Activated CD4-positive, CD25-positive, alpha-beta regulatory T cell (primary cell): Measurements from ENCODE around the gene ABCA5.

ENCODE experiments used
- DNase-seq, 4 experiments: peaks; one replicate each; lab custom pipeline; 2025; lab: John Stamatoyannopoulos, UW

Gene ABCA5

GRCh38 chr17:69268543-69269014 lies 58.4 kb downstream of the ABCA5 start:
- no peak for DNase-seq

DNA sequence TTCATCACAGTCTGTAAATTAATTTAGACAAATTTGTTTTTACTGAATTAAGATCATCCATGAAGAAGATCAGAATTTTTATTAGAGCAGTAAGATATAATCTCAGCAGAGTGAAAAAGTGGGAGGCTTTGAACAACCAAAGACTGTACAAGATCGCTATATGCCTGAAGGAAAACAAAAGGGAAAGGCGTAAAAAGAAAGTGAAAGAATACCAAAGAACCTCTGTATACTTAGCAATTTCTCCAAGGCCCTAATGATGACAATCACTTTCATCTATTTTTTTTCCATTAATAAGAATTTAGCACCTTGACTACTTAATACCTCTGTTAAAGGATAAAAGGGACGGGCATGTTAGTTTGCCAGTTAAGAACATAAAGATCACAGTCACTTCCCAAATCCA lies 59.7 kb downstream of the ABCA5 start:
- no peak for DNase-seq

DNA sequence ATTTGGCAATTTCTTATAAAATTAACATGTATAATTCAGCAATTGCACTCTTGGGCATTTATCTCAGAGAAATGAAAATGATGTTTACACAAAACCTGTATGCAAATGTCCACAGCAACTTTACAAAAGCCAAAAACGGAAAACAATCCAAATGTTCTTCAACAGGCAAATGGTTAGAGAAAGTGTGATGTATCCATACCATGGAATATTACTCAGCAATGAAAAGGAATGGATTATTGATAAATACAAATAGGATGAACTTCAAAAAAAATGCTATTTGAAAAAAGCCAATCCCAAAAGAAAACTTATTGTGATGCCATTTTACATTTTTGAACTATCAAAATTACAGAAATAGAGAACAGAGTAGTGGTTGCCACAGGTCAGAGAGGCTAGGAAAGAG lies 61.1 kb downstream of the ABCA5 start:
- no peak for DNase-seq

- DNase-seq = no peak
Measured at GRCh38 chr17:69254187-69254586, 72.7 kb downstream of the ABCA5 start.

DNA sequence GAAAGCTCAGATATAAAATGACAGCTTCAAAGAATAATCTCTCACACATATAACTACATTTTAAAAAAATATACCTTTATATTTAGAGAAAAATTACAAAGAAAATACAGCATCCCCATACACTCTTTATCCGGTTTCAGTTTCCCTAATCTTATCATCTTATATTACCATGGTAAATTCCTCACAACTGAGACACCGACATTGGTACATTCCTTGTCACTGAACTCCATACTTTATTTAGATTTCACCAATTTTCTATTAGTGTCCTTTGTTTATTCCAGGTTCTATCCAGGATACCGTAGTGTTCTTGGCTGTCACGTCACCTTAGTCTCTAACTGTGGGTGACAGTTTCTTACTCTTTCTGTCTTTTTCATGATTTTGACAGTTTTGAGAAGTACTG lies 76.3 kb downstream of the ABCA5 start:
- no peak for DNase-seq

GRCh38 chr17:69246726-69247375 lies 80.1 kb downstream of the ABCA5 start:
- no peak for DNase-seq

- DNase-seq = no peak
Measured at GRCh38 chr17:69246202-69246601, 80.7 kb downstream of the ABCA5 start.

- no peak for DNase-seq
Measured at GRCh38 chr17:69245617-69246016, 81.3 kb downstream of the ABCA5 start.

DNA sequence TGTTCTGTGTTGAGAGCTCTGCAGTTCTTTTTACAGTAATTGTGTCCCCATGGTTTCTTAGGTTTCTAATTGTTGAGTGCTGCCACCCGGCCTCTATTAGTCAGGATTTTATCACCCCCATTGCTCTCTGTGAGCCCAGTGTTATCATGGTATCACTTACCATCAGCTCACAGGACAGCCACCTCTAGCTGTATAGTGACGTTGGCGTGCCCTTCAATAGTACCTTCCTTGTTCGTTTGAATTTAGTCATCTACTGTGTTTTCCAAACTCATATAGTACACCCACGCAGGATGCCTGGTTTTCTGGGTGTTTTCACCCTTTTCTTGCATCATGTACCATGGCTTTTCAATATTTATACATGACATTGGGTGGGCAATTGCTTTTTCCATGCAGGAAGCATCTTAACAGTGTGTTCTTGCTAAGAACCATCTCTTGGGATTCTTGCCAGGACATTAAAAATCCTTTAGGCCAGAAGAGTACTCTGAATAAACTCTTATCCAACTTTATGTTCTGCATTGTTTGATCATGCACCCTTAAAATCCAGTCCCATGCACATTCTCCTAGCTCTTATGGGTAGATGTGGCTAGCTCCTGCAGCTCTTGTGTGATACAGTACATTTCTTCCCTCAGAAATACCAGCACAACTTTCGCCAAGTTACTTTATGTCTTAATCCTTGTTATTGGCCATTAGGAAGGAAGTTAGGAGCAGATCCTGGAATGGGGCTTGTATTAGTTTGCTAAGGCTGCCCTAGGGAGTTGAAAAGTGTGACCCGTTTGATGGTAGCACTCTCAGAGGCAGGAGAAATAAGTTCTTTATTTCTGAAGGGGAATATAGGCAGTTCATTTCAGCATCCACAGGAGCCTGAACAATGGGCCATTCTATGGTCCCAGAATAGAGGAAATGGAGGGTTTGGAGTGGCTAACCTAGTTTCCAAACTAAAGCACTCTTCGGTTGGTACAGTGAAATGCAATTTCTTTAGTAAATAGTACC lies 87.0 kb downstream of the ABCA5 start:
- no peak for DNase-seq

DNA sequence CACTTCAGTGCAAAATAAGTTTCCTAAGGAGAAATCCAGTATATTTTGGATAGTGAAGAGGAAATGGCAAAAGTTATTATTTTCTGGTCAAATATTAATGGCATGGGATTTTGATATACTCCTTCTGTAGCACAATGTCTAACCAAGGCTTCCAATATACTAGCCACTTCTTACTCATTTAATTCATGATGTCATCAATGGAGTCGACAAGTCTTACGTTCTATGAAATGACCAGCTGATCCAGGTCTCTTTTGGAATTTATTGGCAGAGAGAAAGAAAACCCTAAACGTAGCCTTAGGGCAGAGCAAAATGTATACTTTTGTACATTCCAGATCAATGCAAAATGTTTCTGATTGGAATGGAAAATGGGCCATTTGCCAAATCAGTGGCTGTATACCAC lies 90.0 kb downstream of the ABCA5 start:
- no peak for DNase-seq

GRCh38 chr17:69236464-69236863 lies 90.5 kb downstream of the ABCA5 start:
- no peak for DNase-seq

DNA sequence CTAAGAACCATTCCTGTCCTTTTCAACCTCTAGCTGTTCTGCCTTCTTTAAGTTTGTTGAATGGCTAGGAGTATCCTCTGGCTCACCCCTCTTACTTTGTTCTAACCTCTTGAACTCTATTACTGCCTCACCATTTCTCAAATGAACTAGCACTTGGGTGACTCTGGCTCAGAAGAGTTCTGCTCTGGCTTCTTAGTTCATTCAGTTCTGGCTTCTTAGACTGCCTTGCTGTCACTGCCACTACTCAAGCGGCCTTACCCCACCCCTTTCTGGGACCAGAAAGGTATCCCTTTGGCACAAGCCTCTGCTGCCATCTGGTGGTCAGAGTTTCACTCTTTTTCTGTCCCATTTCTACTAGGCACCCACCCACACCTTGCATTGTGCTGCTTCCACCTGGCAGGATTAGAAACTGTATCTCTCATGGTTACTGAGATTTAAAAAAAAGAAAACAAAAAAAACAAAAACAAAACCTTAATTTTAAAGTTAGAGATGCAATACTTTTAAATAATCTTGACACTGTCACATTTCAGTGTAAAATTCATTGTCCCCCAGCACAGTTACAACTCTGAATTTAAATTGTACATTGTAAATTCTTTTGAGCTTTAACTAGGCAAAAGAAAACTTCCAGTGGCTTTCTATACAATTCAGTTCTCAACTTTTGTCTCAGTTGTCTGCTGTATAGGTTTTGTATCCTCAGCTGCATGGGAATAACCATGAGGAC lies 91.4 kb downstream of the ABCA5 start:
- DNase-seq = peak in 3 of 4 experiments; percentile 8 to 20 (median 10)

GRCh38 chr17:69232650-69233049 lies 94.3 kb downstream of the ABCA5 start:
- no peak for DNase-seq

GRCh38 chr17:69231521-69231920 lies 95.4 kb downstream of the ABCA5 start:
- DNase-seq = no peak

GRCh38 chr17:69230939-69231338 lies 96.0 kb downstream of the ABCA5 start:
- no peak for DNase-seq

DNA sequence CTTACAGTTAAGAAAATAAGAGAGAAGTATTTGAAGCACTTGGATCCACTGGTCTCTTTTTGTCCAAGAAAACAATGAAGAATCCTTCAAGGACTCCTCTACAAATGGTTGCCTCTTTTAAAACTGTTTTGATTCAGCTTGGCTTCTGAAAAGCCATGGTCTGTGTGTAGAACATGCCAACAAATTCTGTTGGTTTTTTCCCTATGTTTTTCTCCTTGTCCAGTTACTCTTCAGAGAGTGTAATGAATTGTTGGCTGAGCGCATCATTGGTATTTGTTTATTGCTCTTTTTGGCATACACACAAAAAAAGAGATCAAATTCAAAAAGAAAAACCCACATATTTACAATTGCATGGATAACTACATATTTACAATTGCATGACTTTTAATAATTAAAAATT lies 98.4 kb downstream of the ABCA5 start, which contains the start of gene ABCA10:
ABCA10 (minus strand) TSS at position 249 of the 400 bp plus-strand sequence. CDS start 3,466 bp downstream, outside the sequence.
- no peak for DNase-seq

DNA sequence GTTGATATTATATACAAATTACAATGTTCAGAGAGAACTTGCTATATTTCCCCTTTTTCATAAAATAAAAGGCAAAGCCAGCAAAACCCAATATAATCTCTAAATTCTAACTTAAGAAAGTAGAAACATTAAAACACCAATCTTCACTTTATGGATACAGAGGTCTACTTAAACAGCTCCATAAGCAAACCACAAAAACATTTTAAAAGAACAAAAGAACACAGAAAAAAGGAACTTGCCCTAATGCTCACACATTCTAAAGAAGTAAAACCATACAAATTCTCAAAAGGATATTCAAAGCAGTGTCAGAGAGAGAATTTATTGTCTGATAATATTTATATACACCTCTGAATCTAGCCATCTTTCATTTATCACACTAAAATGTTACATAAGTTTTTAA lies 98.9 kb downstream of the ABCA5 start:
- DNase-seq = no peak

DNA sequence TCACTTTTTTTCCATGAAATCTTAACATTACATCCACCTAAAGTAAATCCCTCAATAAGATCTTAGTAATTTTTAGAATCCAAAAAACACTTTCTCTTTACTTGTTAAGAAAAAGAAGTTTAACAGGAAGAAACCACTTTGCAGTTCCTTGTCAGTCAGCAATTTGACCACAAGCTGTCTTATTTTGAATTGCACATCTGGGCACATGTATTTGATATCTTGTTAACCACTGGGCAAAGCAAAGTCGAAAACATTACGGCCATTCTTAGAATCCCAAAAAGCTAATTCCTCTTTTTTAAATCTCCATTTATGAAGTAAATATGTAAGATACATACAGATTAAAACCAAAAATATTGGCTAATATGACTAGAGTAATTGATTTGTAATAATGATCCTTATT lies 99.4 kb downstream of the ABCA5 start:
- no peak for DNase-seq

GRCh38 chr17:69223809-69224208 lies 103.1 kb downstream of the ABCA5 start:
- no peak for DNase-seq

- no peak for DNase-seq
Measured at GRCh38 chr17:69222707-69223258, 104.2 kb downstream of the ABCA5 start.

- no peak for DNase-seq
Measured at GRCh38 chr17:69220098-69220497, 106.8 kb downstream of the ABCA5 start.

GRCh38 chr17:69218986-69219385 lies 107.9 kb downstream of the ABCA5 start:
- DNase-seq = no peak
